ENCODE data around the gene ACTN2.
A peak's percentile ranks its signal among the peaks of the same experiment; 100 is the strongest.

Gene ACTN2

GRCh38 chr1:236746785-236747184 is 60.5 kb downstream of the ACTN2 start:
- DNase-seq = no peak

- no peak for DNase-seq
Observed at GRCh38 chr1:236747311-236747985, 61.1 kb downstream of the ACTN2 start.

GRCh38 chr1:236748268-236748870 is 62.1 kb downstream of the ACTN2 start:
- DNase-seq = no peak

- no peak for DNase-seq
Observed at GRCh38 chr1:236750928-236751327, 64.6 kb downstream of the ACTN2 start.

- DNase-seq = no peak
Observed at GRCh38 chr1:236751385-236751784, 65.1 kb downstream of the ACTN2 start.

GRCh38 chr1:236751935-236752334 is 65.6 kb downstream of the ACTN2 start:
- DNase-seq = no peak

- DNase-seq = no peak
Observed at GRCh38 chr1:236753516-236753915, 67.2 kb downstream of the ACTN2 start.

- no peak for DNase-seq
Observed at GRCh38 chr1:236753964-236754363, 67.7 kb downstream of the ACTN2 start.

GRCh38 chr1:236754525-236755210 is 68.4 kb downstream of the ACTN2 start:
- DNase-seq = no peak

- DNase-seq = no peak
Observed at GRCh38 chr1:236757640-236758039, 71.3 kb downstream of the ACTN2 start.

- peak; percentile 13 for DNase-seq
Observed at GRCh38 chr1:236759252-236759859, 73.1 kb downstream of the ACTN2 start.

GRCh38 chr1:236760480-236760879 is 74.2 kb downstream of the ACTN2 start:
- DNase-seq = no peak

- DNase-seq = no peak
Observed at GRCh38 chr1:236760986-236761385, 74.7 kb downstream of the ACTN2 start.

GRCh38 chr1:236761397-236762132 is 75.3 kb downstream of the ACTN2 start:
- DNase-seq = no peak

GRCh38 chr1:236762410-236762809 is 76.1 kb downstream of the ACTN2 start:
- DNase-seq = no peak

- DNase-seq = no peak
Observed at GRCh38 chr1:236765831-236766230, 79.5 kb downstream of the ACTN2 start.

GRCh38 chr1:236766506-236766905 is 80.2 kb downstream of the ACTN2 start:
- no peak for DNase-seq

- DNase-seq = no peak
Observed at GRCh38 chr1:236767276-236767675, 81.0 kb downstream of the ACTN2 start.

GRCh38 chr1:236768601-236769000 is 82.3 kb downstream of the ACTN2 start:
- DNase-seq = no peak

- DNase-seq = peak; percentile 25
Observed at GRCh38 chr1:236773919-236774318, 87.6 kb downstream of the ACTN2 start.

GRCh38 chr1:236774926-236775325 is 88.6 kb downstream of the ACTN2 start:
- DNase-seq = peak; percentile 10

GRCh38 chr1:236779312-236779711 is 93.0 kb downstream of the ACTN2 start:
- no peak for DNase-seq

- DNase-seq = no peak
Observed at GRCh38 chr1:236785477-236785876, 99.2 kb downstream of the ACTN2 start.

Measured in GF-D8 (cell line).